ENCODE measurements around the gene BTBD18. TPM values are rescaled to one million over a fixed set of nuclear protein-coding genes. Genes with fewer than 3 reads are reported as not detected.
A peak's percentile ranks its signal among the peaks of the same experiment; 100 is the strongest.

The BTBD18 gene
- total RNA-seq, 1 donor from 2014 or later: not detected

DNA sequence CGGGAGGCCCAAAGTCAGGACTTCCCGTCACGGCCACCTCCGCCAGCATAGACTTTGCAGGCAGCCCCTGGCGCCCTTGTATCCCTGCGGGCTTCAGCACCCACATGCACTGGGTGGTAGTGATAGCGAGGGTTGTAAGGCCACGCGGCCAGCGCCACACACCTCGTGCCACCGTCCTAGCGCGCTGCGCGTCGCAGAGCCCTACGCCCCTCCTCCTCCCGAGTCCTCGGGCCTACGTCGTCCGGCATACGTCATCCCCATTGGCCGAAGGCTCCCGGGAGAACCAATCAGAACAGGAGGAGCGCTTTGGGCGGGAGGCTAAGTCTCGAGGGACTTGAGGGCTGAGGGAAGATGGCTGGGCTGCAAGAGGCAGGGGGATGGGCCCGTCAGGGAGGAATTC, 1.3 kb upstream of the BTBD18 start:
- ATAC-seq (ENCODE audit: low read depth) (no peak), DNase-seq (no peak)
- intact Hi-C loops (cut with micrococcal nuclease): no loop called here
- ChIA-PET POLR2A (interaction anchor here (0.5 to 1.8 kb wide), 3 partner anchors 38 to 48 kb away, joined by 3 to 15 read pairs (median 4); no protein-coding TSS in a partner anchor), CTCF (interaction anchor here (0.9 to 6.2 kb wide), 3 partner anchors 19 to 48 kb away, joined by 3 to 133 read pairs (median 11); no protein-coding TSS in a partner anchor)
- Mint-ChIP-seq H3K36me3 (ENCODE audit: low read depth) (peaks cover 6% of the 10 kb centered on the region), H3K27ac (no peak overlapping the region), H3K27me3 (no peaks in the 10 kb centered on the region), H3K4me3 (no peak overlapping the region), H3K9me3 (no peaks in the 10 kb centered on the region), H3K4me1 (peaks cover 6% of the 10 kb centered on the region)
- TF ChIP-seq, protein P1, sequence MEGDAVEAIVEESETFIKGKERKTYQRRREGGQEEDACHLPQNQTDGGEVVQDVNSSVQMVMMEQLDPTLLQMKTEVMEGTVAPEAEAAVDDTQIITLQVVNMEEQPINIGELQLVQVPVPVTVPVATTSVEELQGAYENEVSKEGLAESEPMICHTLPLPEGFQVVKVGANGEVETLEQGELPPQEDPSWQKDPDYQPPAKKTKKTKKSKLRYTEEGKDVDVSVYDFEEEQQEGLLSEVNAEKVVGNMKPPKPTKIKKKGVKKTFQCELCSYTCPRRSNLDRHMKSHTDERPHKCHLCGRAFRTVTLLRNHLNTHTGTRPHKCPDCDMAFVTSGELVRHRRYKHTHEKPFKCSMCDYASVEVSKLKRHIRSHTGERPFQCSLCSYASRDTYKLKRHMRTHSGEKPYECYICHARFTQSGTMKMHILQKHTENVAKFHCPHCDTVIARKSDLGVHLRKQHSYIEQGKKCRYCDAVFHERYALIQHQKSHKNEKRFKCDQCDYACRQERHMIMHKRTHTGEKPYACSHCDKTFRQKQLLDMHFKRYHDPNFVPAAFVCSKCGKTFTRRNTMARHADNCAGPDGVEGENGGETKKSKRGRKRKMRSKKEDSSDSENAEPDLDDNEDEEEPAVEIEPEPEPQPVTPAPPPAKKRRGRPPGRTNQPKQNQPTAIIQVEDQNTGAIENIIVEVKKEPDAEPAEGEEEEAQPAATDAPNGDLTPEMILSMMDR (IDR thresholded peaks at IDR 0.05): no peak

DNA sequence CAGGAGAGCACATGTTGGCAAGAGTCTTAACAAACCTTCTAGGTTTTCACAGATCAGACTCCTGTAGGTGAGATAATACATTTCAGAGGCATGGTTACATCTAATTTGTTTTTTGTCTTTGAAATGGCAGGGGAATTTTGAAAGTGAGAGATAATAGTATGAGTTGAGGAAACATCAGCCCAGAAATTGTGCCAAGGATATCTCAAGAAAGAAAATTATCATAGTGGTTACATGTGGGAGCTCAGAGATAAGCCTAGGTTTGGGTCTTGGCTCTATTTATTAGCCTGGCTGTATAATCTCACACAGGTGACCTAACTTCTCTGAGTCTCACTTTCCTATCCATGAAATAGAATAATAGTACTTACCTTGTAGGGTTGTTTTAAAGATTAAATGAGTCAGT, 443 bp downstream of the BTBD18 start:
- H3K27me3 Mint-ChIP-seq: no peaks in the 10 kb centered on the region
- TF ChIP-seq, protein P1 (IDR thresholded peaks at IDR 0.05): no peak
- POLR2A ChIA-PET: interaction anchor here (1.6 to 1.9 kb wide), 3 partner anchors 10 to 49 kb away, joined by 5 to 15 read pairs (median 8); partner anchors contain the start of gene SELENOH
- peaks cover 18% of the 10 kb centered on the region for H3K36me3 Mint-ChIP-seq (ENCODE audit: low read depth)
- H3K9me3 Mint-ChIP-seq: no peaks in the 10 kb centered on the region
- H3K27ac Mint-ChIP-seq: no peak overlapping the region
- CTCF ChIA-PET: interaction anchor here (0.7 to 6.2 kb wide), 9 partner anchors 10 to 50 kb away, joined by 3 to 133 read pairs (median 3); partner anchors contain the start of gene SELENOH
- intact Hi-C loops (cut with micrococcal nuclease): loop anchor here (1.0 kb wide), 2 partner anchors 10 to 49 kb away; partner anchors contain the start of gene SELENOH
- H3K4me1 Mint-ChIP-seq: peaks cover 9% of the 10 kb centered on the region
- DNase-seq (no peak), ATAC-seq (ENCODE audit: low read depth) (no peak)
- H3K4me3 Mint-ChIP-seq: no peak overlapping the region

DNA sequence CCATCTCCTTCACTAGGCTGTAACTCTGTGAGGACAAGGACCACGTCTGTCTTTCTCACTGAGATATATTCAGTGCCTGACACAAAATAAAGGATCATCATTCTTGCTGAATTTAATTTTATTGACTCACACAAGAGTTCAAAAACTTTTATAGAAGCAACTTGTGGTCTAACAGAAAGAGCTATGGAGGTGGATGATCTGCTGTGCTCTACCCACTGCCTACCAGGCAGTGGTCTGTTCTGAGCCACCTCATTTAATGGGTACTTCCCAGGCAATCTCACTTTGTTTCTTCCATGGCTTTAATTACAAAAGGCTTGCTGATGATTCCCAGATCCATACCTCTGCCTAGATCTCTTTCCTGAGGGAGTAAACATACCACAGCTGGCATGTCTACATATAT, 4.7 kb downstream of the BTBD18 start:
- CTCF ChIA-PET: interaction anchor here (0.6 to 6.2 kb wide), 3 partner anchors 54 to 421 kb away, joined by 3 to 133 read pairs (median 3); no protein-coding TSS in a partner anchor
- ATAC-seq (ENCODE audit: low read depth) (no peak), DNase-seq (no peak)
- Mint-ChIP-seq H3K9me3 (no peaks in the 10 kb centered on the region), H3K4me3 (no peak overlapping the region), H3K4me1 (peaks cover 31% of the 10 kb centered on the region), H3K36me3 (ENCODE audit: low read depth) (peaks cover 57% of the 10 kb centered on the region), H3K27ac (peak overlapping the region; percentile 75), H3K27me3 (no peaks in the 10 kb centered on the region)
- intact Hi-C loops (cut with micrococcal nuclease): no loop called here
- POLR2A ChIA-PET: interaction anchor here (0.5 to 1.3 kb wide), 5 partner anchors 20 to 106 kb away, joined by 3 to 7 read pairs (median 3); no protein-coding TSS in a partner anchor
- TF ChIP-seq, protein P1 (IDR thresholded peaks at IDR 0.05): no peak

DNA sequence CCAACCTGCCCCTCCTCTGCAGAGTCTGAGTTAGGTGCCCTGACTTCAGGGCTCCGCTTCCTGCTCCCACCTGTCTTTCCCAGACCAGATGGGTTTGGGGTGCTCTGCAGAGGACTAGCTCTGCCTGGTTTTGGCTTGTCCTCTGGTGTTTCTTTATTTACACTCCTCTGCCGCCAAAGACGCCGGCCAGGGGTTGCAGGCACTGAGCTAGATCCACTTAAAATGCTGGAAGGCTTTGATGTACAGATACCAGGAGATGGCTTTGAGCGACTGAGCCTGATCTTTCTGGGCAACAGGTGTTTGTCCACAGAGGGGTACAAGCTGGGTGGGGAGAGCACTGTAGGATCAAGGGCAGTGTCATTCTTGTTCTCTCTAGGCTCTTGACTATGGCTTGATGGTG, 6.4 kb downstream of the BTBD18 start:
- no peak overlapping the region for H3K4me3 Mint-ChIP-seq
- H3K4me1 Mint-ChIP-seq: peaks cover 34% of the 10 kb centered on the region
- H3K27ac Mint-ChIP-seq: peak overlapping the region; percentile 56
- peaks cover 64% of the 10 kb centered on the region for H3K36me3 Mint-ChIP-seq (ENCODE audit: low read depth)
- POLR2A ChIA-PET: interaction anchor here (0.5 to 0.9 kb wide), 6 partner anchors 40 to 408 kb away, joined by 3 to 5 read pairs (median 4); no protein-coding TSS in a partner anchor
- no peak for ATAC-seq (ENCODE audit: low read depth)
- CTCF ChIA-PET: interaction anchor here (2.6 kb wide), 1 partner anchor 55 kb away, joined by 13 read pairs; no protein-coding TSS in a partner anchor
- TF ChIP-seq, protein P1 (IDR thresholded peaks at IDR 0.05): no peak
- no peaks in the 10 kb centered on the region for H3K27me3 Mint-ChIP-seq
- intact Hi-C loops (cut with micrococcal nuclease): no loop called here
- no peaks in the 10 kb centered on the region for H3K9me3 Mint-ChIP-seq
- DNase-seq: no peak

DNA sequence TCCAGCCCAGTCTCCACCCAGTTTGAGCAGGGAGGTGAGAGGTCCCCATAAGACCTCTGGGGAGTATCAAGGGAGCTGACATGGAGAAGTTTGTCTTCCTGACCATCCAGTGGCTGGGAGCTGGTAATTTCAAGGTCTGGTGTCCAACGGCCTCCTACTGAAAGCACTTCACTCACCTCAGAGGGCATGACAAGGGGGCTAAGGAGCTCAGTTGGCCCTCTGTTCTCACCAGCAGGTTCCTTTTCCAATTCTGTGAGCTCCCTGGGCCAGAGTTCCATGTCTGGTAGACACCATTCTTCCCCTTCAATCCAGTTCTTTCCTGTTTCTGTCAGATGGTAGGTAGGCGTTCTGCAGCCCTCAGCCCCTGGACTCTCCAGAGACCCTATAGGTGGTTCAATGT, 7.3 kb downstream of the BTBD18 start:
- TF ChIP-seq, protein P1 (IDR thresholded peaks at IDR 0.05): no peak
- ChIA-PET POLR2A (interaction anchor here (0.8 to 1.0 kb wide), 3 partner anchors 32 to 56 kb away, joined by 3 to 5 read pairs (median 4); partner anchors contain the start of genes MED19 and TMX2), CTCF (interaction anchor here (2.6 kb wide), 1 partner anchor 56 kb away, joined by 13 read pairs; no protein-coding TSS in a partner anchor)
- Mint-ChIP-seq H3K4me3 (peak overlapping the region; percentile 35), H3K36me3 (ENCODE audit: low read depth) (peaks cover 70% of the 10 kb centered on the region), H3K9me3 (no peaks in the 10 kb centered on the region), H3K27ac (no peak overlapping the region), H3K4me1 (peaks cover 34% of the 10 kb centered on the region), H3K27me3 (no peaks in the 10 kb centered on the region)
- intact Hi-C loops (cut with micrococcal nuclease): loop anchor here (5.0 kb wide), 1 partner anchor 407 kb away; the partner anchor contains the start of genes P2RX3 and SSRP1
- no peak for ATAC-seq (ENCODE audit: low read depth)
- no peak for DNase-seq

Data from activated B cell treated with CpG ODN at 0.5 μM for 24 hours (primary cell).